Aorta (tissue), 5 donors: ENCODE measurements around the gene COX6A2. TPM values are rescaled to one million over a fixed set of nuclear protein-coding genes. Genes with fewer than 3 reads are reported as not detected.

ENCODE experiments used
- ATAC-seq: fragments of 200-7000 bp; cut with Tn5 transposase; one replicate; pipeline ENCODE4 v1.9.1; 2022; ENCODE audit warnings: moderate library complexity; ENCODE audit not compliant: low FRiP score
- DNase-seq, 2 donors: peaks; one replicate each; pipeline ENCODE4 v3.0.0-alpha.2; 2020
- H3K27ac ChIP-seq, 2 donors: one replicate each; pipeline ENCODE4 v1.5.1; 2013; ENCODE audit warnings: low read length in 2 of 2, mild to moderate bottlenecking in 2 of 2, moderate library complexity in 2 of 2, control low read depth in 1 of 2, inconsistent platforms in 1 of 2, low read depth in 1 of 2
- H3K27me3 ChIP-seq, 2 donors: one replicate each; pipeline ENCODE4 v1.6.1; 2013; ENCODE audit warnings: control low read depth in 1 of 2, low read length in 1 of 2, mild to moderate bottlenecking in 1 of 2, moderate library complexity in 1 of 2; ENCODE audit not compliant: insufficient read depth in 2 of 2, control insufficient read depth in 1 of 2
- H3K36me3 ChIP-seq, 2 donors: one replicate each; pipeline ENCODE4 v1.6.1; 2013; ENCODE audit warnings: control low read depth in 1 of 2, low read length in 1 of 2, mild to moderate bottlenecking in 1 of 2; ENCODE audit not compliant: insufficient read depth in 2 of 2, control insufficient read depth in 1 of 2
- H3K4me1 ChIP-seq, 2 donors: one replicate each; pipeline ENCODE4 v1.6.1; 2013; ENCODE audit warnings: low read length in 2 of 2, control low read depth in 1 of 2, mild to moderate bottlenecking in 1 of 2, moderate library complexity in 1 of 2; ENCODE audit not compliant: insufficient read depth in 2 of 2, control insufficient read depth in 1 of 2
- H3K4me3 ChIP-seq, 2 donors: one replicate each; pipeline ENCODE4 v1.5.1; 2013; ENCODE audit warnings: low read length in 2 of 2, control low read depth in 1 of 2, mild to moderate bottlenecking in 1 of 2
- H3K9me3 ChIP-seq: one replicate; pipeline ENCODE4 v1.6.1; 2013; ENCODE audit warnings: mild to moderate bottlenecking, low read length; ENCODE audit not compliant: control insufficient read depth
- WGBS, 2 donors: extraction: QIAGEN DNeasy Blood & Tissue Kit; methylation state at CpG; one replicate each; pipeline ENCODE4 v1.1.7; 2013; 5-methylcytosine and 5-hydroxymethylcytosine counted together
- intact Hi-C, 2 donors: fragments of 100-400 bp; cut with DNase I; formaldehyde crosslinking; loops; one replicate each; pipeline versions ENCODE4 v1.14.2 to v1.15.0; 2022
- polyA plus RNA-seq, 2 donors: library from polyadenylated mRNA; stranded (reverse); fragments of 200-250 nt; gene quantifications; one replicate each; pipeline ENCODE4 v1.2.3, GENCODE V29; 2013
- total RNA-seq, 2 donors: library from RNA; stranded (reverse); fragmentation: NEBNext Ultra II Directional; extraction: Animal tissue kit (Norgen Biotek cat#: 25700); gene quantifications; one replicate each; pipeline ENCODE4 v1.2.1, GENCODE V29; 2021
- donor health status: healthy with polysubstance abuse.
- donor health status: Bipolar disorder and iron deficiency.
- donor health status: DM: no; HTN: no; CAD: no.
- donor health status: DM: no; HTN: no; CAD: no.
- donor health status: DM: yes; HTN: yes; CAD: no.

Gene COX6A2
- total and polyA plus RNA-seq, 4 donors, result 3.0 to 10.6 TPM; not detected in 2

DNA sequence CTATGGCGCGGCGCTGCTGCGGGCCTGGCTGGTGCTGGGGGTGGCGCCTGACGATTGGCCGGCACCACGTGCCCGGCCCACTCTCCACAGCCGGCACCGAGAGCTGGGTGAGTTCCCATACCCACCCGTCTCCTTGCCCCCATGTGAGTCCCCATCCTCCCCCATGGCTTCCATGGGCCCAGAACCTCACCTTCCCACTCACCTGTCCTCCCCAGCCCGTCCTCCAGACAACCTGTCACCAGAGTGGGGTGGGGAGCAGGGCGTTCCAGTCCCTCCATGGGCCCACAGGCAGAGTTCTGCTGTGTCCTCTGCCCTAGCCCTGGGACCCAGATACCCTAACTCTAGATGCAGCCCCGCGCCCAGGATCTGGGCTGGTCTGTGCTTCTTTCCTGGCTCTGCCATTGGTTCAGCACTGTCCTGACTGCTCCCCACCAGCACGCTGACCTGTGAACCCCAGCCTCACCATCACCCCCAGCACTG lies 36.7 kb upstream of the COX6A2 start:
- DNase-seq (peak; percentile 33 to 61), ATAC-seq (no peak)
- no peaks in the 10 kb centered on the region for H3K27me3 ChIP-seq
- intact Hi-C loops, result loop anchor here in 1 of 2 donors (5.0 kb wide), 2 partner anchors 32 to 393 kb away; partner anchors contain the start of genes ZNF646 and ZNF668
- peaks cover 0 to 2% of the 10 kb centered on the region in 2 donors for H3K36me3 ChIP-seq
- H3K4me3 ChIP-seq, result no peak overlapping the region
- no peaks in the 10 kb centered on the region for H3K9me3 ChIP-seq
- H3K4me1 ChIP-seq, result no peaks in the 10 kb centered on the region
- WGBS, 2 donors, result 89 to 92% methylated on average over 17 of the region's 17 CpGs
- H3K27ac ChIP-seq, result no peak overlapping the region

DNA sequence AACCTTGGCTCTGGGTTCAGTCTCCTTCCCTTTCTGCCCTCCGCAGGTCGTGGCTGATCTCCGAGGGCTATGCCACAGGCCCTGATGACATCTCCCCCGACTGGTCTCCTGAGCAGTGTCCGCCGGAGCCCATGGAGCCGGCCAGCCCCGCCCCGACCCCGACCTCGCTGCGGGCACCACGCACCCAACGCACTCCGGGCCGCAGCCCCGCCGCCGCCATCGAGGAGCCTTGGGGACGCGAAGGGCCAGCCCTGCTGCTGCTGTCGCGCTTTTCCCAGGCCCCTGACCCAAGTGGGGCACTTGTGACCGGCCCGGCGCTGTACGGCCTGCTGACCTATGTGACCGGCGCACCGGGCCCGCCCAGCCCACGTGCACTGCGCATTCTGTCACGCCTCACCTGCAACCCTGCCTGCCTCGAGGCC lies 36.2 kb upstream of the COX6A2 start:
- no peaks in the 10 kb centered on the region for H3K27me3 ChIP-seq
- no peak overlapping the region for H3K27ac ChIP-seq
- DNase-seq (peak; percentile 41 to 74), ATAC-seq (no peak)
- WGBS, 2 donors, result 93 to 97% methylated on average over 34 to 36 of the region's 36 CpGs
- H3K4me1 ChIP-seq, result no peaks in the 10 kb centered on the region
- H3K9me3 ChIP-seq, result no peaks in the 10 kb centered on the region
- intact Hi-C loops, result loop anchor here in 1 of 2 donors (5.0 kb wide), 2 partner anchors 33 to 392 kb away; partner anchors contain the start of genes ZNF646 and ZNF668
- H3K36me3 ChIP-seq, result peaks cover 0 to 2% of the 10 kb centered on the region in 2 donors
- no peak overlapping the region for H3K4me3 ChIP-seq

DNA sequence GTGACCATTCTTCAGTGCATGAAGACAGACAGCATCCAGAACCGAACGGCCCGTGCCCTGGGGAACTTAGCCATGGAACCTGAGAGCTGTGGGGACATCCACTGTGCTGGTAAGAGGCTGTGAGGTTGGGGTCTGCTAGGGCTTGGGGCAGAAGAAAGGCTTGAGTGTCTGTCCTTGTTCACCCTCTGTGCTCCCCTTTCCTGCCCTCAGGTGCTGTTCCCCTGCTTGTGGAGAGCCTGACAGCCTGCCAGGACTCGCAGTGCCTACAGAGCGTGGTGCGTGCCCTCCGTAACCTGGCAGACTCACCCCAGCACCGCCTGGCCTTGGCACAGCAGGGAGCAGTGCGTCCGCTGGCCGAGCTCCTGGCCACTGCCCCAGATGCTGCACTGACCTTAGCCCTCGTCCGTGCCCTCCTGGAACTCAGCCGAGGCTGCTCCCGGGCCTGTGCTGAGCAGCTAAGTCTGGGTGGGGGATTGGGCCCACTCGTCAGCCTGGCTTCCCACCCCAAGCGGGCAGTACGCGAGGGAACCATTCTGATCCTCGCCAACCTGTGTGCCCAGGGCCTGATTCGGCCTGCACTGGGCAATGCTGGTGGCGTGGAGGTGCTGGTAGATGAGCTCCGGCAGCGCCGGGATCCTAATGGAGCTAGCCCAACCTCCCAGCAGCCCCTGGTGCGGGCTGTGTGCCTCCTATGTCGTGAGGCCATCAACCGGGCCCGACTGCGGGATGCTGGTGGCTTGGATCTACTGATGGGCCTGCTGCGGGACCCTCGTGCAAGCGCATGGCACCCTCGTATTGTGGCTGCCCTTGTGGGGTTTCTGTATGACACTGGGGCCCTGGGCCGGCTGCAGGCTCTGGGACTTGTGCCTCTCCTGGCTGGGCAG lies 34.0 kb upstream of the COX6A2 start:
- no peaks in the 10 kb centered on the region for H3K4me1 ChIP-seq
- no peak overlapping the region for H3K27ac ChIP-seq
- H3K36me3 ChIP-seq, result peaks cover 0 to 2% of the 10 kb centered on the region in 2 donors
- DNase-seq, result peak; percentile 50 to 53
- no peak overlapping the region for H3K4me3 ChIP-seq
- ATAC-seq, result no peak
- whole genome bisulfite sequencing, 2 donors, result 91% methylated on average over 35 of the region's 35 CpGs
- H3K9me3 ChIP-seq, result no peaks in the 10 kb centered on the region
- intact Hi-C loops, result loop anchor here in 1 of 2 donors (5.0 kb wide), 2 partner anchors 35 to 390 kb away; partner anchors contain the start of genes ZNF646 and ZNF668
- H3K27me3 ChIP-seq, result no peaks in the 10 kb centered on the region

DNA sequence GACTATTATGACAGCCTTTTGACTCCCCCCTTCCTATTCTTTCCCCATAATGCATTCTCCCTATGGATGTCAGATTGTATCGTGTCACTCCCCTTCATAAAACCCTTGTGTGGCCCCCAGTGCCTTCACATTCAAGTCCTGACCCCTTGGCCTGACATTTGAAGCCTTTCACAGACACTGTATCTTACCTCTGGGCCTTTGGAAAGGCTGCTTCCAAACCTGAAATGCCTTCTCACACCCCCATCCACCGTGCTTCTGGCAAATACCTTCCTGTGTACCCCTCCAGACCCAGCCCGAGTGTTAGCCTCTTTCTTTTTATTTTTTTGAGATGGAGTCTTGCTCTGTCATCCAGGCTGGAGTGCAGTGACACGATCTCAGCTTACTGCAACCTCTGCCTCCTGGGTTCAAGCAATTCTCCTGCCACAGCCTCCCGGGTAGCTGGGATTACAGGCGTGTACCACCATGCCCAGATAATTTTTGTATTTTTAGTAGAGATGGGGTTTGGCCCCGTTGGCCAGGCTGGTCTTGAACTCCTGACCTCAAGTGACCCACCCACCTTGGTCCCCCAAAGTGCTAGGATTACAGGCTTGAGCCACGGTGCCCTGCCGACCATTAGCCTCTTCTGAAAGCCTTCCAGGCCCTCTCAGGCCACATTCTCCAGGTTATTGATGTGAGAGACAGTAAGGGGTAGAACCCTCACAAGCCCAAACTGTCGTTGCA lies 33.2 kb upstream of the COX6A2 start:
- ATAC-seq (no peak), DNase-seq (no peak)
- Histone ChIP-seq H3K27me3 (no peaks in the 10 kb centered on the region), H3K9me3 (no peaks in the 10 kb centered on the region), H3K36me3 (peaks cover 0 to 2% of the 10 kb centered on the region in 2 donors), H3K27ac (no peak overlapping the region), H3K4me1 (no peaks in the 10 kb centered on the region), H3K4me3 (no peak overlapping the region)
- 85 to 86% methylated on average over 10 of the region's 10 CpGs for WGBS, 2 donors
- intact Hi-C loops, result loop anchor here in 1 of 2 donors (5.0 kb wide), 2 partner anchors 36 to 389 kb away; partner anchors contain the start of genes ZNF646 and ZNF668

DNA sequence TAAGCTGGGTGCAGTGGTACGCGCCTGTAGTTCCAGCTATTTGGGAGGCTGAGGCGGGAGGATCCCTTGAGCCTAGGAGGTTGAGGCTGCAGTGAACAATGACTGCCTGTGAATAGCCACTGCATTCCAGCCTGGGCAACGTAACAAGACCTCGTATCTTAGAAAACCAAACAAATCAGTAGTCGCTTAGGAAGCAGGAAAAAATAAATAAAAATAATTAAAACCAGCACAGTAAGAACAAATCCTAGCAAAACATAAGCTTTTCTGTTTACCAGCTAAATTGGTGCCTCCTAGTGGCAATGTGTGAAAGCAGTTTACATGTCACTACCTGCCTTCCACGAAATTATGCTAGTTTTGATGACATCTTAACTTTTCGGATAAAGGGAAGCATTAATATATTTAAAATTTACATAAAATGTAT lies 32.4 kb upstream of the COX6A2 start:
- Histone ChIP-seq H3K4me3 (no peak overlapping the region), H3K9me3 (no peaks in the 10 kb centered on the region), H3K4me1 (no peaks in the 10 kb centered on the region), H3K27ac (no peak overlapping the region), H3K27me3 (no peaks in the 10 kb centered on the region), H3K36me3 (peaks cover 0 to 2% of the 10 kb centered on the region in 2 donors)
- ATAC-seq, result no peak
- intact Hi-C loops, result loop anchor here in 1 of 2 donors (5.0 kb wide), 2 partner anchors 37 to 388 kb away; partner anchors contain the start of genes ZNF646 and ZNF668
- no peak for DNase-seq
- 39 to 43% methylated on average over 8 of the region's 8 CpGs for WGBS, 2 donors

DNA sequence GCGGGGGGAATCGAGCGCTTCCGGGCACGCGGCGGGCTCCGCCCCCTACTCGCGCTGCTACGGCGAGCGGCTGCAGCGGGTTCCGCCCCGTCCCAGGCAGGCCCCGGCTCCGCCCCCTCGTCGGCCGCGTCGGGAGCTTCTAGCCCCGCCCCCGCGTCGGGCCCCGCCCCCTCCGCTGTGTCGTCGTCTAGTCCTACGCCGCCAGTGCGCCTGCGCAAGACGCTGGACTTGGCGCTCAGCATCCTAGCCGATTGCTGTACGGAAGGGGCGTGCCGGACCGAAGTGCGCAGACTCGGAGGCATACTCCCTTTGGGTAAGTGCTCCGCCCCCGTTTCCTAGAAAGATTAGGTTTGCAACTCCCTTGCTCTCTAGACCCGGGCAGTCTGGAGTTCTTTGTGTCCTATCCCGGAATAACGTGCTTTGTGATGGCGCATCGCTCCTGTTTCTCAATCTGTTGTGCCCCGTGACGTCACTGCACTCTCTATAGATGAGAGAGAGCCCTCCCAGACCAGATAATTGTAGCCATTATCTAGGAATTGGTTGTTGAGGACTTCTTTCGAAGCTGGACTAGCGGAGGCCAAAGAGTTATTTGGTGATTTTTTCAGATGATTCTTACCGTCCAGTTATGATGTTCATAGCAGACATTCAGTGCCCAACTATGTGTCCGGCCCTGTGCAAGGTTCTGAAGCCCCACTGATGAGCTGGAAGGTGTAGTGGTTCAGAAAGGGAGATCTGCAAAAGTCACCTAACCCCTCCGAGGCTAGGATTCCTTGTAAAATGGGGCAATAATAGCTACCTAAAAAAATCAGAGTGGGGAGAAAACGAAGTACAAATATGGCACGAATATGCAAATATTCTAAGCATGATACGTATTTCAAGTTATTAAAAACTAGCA lies 31.8 kb upstream of the COX6A2 start:
- peaks cover 0 to 2% of the 10 kb centered on the region in 2 donors for H3K36me3 ChIP-seq
- H3K4me3 ChIP-seq, result peak overlapping the region; percentile 30 to 51
- intact Hi-C loops, result loop anchor here (5.0 to 10.0 kb wide), 4 partner anchors 37 to 428 kb away; partner anchors contain the start of genes ZNF267 (in 2 of the 2), STX4 (in 1 of the 2), ZNF646 (in 1 of the 2) and ZNF668 (in 1 of the 2)
- peak; percentile 100 for DNase-seq
- no peaks in the 10 kb centered on the region for H3K9me3 ChIP-seq
- peak overlapping the region; percentile 23 to 95 for H3K27ac ChIP-seq
- ATAC-seq, result peak; percentile 97
- no peaks in the 10 kb centered on the region for H3K27me3 ChIP-seq
- WGBS, 2 donors, result 1% methylated on average over 60 to 61 of the region's 61 CpGs
- H3K4me1 ChIP-seq, result no peaks in the 10 kb centered on the region

DNA sequence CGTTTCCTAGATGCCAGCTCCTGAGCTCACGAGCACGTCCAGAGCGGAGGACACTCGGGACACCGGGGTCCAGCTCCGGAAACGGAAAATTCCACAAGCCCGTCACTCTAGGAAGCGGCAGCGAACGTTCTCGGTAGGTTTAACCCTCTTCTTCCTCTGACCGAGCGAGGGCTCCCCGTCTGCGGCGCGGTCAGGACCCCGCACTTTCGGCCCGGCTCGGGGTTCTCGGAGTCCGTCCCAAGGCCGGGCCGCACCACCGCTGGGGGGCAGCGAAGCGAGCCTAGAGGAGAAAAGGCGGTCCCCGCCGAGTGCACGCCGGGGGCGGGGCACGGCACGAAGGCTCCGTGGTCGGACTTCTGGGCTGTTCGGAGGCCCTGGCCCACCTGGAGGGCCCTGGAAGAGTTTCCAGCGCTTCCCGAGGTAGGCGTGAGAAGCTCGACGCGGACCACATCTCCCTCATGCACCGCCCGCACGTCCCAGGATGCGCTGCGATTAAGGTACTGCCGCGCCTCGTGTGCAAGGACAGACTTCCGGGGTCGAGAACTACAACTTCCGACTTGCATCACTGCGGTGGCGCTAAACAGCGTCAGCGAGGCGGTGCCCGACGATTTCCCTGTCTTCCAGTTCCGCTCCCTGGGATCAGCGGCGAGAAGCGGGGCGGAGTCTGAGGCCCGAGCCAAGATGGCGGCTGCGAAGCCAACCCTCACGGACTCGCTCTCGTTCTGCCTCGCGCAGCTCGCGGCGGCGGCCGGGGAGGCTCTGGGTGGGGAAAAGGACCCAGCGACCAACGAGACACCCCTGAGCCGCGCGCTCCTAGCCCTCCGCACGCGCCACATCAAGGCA lies 30.9 kb upstream of the COX6A2 start, which contains the start of gene ARMC5:
Gene ARMC5, plus strand, starts transcription at position 658 of the 843 bp plus-strand sequence. Its CDS starts 24 bp downstream, at position 682.
- peak within 1 kb of the TSS; percentile 23 to 95 for H3K27ac ChIP-seq
- H3K4me1 ChIP-seq, result no peaks in the 10 kb centered on the region
- 0% methylated on average over 91 of the region's 91 CpGs for WGBS, 2 donors
- H3K4me3 ChIP-seq, result peak within 1 kb of the TSS; percentile 51 to 52
- no peaks in the 10 kb centered on the region for H3K27me3 ChIP-seq
- intact Hi-C loops, result loop anchor here (5.0 to 10.0 kb wide), 2 partner anchors 416 to 427 kb away; partner anchors contain the start of genes ZNF267 (in 2 of the 2) and STX4 (in 1 of the 2)
- no peaks in the 10 kb centered on the region for H3K36me3 ChIP-seq
- peak; percentile 94 for ATAC-seq
- peak; percentile 99 for DNase-seq
- no peaks in the 10 kb centered on the region for H3K9me3 ChIP-seq
